22Rv1 (cell line): ENCODE measurements around the gene LGALS8.

Source experiments
- ZFX ChIP-seq: fragments of 450-650 bp; IDR thresholded peaks from 2 replicates; pipeline ENCODE4 v1.6.1; 2017; ENCODE audit warnings: antibody characterized with exemption, borderline replicate concordance
- TF ChIP-seq, protein P1 (sequence below): fragments of 450-650 bp; IDR thresholded peaks from 2 replicates; pipeline ENCODE4 v1.5.1; 2017; ENCODE audit warnings: mild to moderate bottlenecking

DNA sequence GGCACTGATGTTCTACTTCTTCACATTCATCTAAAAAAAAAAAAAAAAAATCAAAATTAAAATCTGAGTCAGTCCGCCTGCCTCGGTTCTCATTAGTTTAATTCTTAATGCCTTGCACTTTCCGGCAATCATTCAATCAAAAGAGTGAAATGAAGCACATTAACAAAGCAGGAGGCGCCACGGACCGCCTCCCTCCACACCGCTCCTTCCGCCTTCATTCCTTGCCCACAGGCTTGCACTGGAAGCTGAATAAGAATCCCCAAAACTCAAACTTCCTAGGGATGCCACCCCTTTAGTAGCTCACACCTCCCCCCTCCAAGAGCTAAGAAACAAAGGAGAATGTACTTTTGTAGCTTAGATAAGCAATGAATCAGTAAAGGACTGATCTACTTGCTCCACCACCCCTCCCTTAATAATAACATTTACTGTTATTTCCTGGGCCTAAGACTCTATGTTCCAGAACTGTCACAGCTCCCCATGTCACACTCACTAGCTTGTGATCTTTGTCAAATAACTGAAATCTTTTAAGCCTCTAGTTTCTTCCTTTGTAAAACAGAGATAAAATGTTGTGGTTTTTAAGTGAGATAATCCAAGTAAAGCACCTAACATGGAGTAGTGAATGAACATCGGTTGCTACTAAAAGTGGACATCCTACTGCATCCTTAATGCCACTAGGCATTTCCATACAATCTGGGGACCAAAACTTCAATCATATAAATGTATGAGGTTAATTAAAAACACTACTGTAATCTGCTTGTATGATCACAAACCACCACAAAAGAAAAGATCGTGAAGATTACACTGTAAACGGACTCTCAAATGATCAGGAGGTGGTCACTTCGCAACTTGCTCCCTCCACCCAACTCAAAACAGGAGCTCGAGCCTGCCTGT is 27.4 kb downstream of the LGALS8 start:
- TF ChIP-seq, protein P1, sequence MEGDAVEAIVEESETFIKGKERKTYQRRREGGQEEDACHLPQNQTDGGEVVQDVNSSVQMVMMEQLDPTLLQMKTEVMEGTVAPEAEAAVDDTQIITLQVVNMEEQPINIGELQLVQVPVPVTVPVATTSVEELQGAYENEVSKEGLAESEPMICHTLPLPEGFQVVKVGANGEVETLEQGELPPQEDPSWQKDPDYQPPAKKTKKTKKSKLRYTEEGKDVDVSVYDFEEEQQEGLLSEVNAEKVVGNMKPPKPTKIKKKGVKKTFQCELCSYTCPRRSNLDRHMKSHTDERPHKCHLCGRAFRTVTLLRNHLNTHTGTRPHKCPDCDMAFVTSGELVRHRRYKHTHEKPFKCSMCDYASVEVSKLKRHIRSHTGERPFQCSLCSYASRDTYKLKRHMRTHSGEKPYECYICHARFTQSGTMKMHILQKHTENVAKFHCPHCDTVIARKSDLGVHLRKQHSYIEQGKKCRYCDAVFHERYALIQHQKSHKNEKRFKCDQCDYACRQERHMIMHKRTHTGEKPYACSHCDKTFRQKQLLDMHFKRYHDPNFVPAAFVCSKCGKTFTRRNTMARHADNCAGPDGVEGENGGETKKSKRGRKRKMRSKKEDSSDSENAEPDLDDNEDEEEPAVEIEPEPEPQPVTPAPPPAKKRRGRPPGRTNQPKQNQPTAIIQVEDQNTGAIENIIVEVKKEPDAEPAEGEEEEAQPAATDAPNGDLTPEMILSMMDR = no peak
- TF ChIP-seq ZFX = no peak
